AG04449 (cell line): Measurements from ENCODE around the gene PKN1.

ENCODE experiments used
- CTCF ChIA-PET: fragments of 350-600 bp; formaldehyde crosslinking; extraction: SDS; loops from one replicate; lab custom pipeline; 2021; ENCODE audit warnings: antibody characterized with exemption; lab: Yijun Ruan, JAX
- POLR2A ChIA-PET: fragments of 400-600, 350-600 bp; formaldehyde crosslinking; extraction: SDS; loops from one replicate; lab custom pipeline; 2020; ENCODE audit warnings: antibody characterized with exemption, inconsistent platforms; lab: Yijun Ruan, JAX
- DNase-seq: peaks from one replicate; pipeline ENCODE4 v3.0.0-alpha.2; 2010; ENCODE audit warnings: low read depth, low spot score
- H3K4me3 ChIP-seq: 2 replicates; pipeline ENCODE4 v1.5.1; 2011; ENCODE audit warnings: low read depth, mild to moderate bottlenecking, control low read depth, low read length
- TF ChIP-seq, protein P1 (sequence below): IDR thresholded peaks from one replicate; pipeline ENCODE4 v1.5.1; 2011; ENCODE audit warnings: mild to moderate bottlenecking, moderate library complexity, low read length, control low read depth, inconsistent platforms; ENCODE audit not compliant: insufficient read depth; ENCODE audit errors: missing control alignments

The PKN1 gene

DNA sequence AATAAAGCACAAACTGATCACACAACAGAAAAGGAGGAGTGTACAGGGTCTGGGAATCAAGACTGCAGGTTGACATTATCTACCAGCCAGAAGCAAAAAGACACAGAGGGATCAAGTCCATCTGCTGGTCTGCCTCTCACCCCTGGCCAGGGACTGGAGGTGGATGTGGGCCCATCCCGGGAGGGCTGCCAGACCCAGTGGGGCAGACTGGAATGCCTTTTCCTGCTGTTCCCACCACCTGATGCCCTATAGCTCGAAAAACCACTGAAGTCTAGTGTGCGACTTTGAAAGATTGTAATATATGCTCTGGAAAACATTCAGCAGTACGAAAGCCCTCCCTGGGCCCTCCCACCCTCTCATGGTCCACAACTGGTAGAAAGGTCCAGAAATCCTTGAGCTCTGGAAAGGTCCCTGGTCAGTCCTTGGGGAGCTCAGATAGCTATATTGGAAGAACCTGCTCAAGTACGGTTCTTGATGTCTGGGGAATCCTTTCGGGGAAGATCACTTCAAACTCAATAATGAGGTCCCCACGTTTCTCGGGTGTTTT is 82.5 kb downstream of the PKN1 start:
- TF ChIP-seq, protein P1, sequence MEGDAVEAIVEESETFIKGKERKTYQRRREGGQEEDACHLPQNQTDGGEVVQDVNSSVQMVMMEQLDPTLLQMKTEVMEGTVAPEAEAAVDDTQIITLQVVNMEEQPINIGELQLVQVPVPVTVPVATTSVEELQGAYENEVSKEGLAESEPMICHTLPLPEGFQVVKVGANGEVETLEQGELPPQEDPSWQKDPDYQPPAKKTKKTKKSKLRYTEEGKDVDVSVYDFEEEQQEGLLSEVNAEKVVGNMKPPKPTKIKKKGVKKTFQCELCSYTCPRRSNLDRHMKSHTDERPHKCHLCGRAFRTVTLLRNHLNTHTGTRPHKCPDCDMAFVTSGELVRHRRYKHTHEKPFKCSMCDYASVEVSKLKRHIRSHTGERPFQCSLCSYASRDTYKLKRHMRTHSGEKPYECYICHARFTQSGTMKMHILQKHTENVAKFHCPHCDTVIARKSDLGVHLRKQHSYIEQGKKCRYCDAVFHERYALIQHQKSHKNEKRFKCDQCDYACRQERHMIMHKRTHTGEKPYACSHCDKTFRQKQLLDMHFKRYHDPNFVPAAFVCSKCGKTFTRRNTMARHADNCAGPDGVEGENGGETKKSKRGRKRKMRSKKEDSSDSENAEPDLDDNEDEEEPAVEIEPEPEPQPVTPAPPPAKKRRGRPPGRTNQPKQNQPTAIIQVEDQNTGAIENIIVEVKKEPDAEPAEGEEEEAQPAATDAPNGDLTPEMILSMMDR: no peak
- ChIA-PET CTCF (interaction anchor here (1.4 to 2.0 kb wide), 2 partner anchors 11 to 30 kb away, joined by 3 to 13 read pairs; no protein-coding TSS in a partner anchor), POLR2A (no interaction called here)
- DNase-seq: no peak
- H3K4me3 ChIP-seq: no peak overlapping the region; the same call in 1 of the 2 replicates

GRCh38 chr19:14516048-14516534 is 83.0 kb downstream of the PKN1 start:
- ChIA-PET POLR2A (no interaction called here), CTCF (interaction anchor here (1.4 to 2.0 kb wide), 2 partner anchors 11 to 30 kb away, joined by 3 to 13 read pairs; no protein-coding TSS in a partner anchor)

DNA sequence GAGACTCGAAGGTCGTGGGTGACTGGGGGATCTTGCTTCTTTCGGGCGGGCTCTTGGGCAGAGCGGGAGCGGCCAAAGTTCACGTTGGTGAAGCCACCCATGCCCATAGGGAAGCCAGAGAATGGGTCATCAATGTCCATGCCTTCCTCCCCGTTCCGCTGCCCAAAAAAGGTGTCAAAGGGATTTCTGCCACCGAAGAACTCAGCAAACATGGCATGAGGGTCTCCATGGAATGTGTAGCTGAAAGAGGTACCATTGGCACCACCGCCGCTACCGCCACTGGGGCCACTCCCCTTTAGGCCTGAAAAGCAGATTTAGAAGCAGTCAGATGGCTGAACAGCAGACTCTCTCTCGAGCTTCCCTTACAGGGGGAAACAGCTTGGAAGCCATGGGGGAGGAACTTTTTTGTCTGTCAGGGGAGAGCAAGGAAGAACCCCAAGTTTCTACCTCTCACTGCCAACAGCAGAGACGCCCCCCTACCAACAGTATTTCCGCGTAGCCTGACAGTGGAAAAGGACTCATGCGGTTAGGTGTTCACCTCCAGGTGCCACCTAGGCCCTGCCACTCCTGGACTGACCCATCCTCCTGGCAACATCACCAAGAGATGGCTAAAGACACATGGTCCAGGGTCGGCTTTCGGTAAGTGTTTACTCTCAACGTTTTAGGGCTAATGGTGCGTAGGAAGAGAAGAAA is 83.8 kb downstream of the PKN1 start:
- ChIA-PET POLR2A (interaction anchor here (0.6 to 2.6 kb wide), 7 partner anchors 7 to 47 kb away, joined by 3 to 34 read pairs (median 6); partner anchors contain the start of genes GIPC1 and PTGER1), CTCF (interaction anchor here (1.4 to 2.0 kb wide), 2 partner anchors 12 to 31 kb away, joined by 3 to 13 read pairs; no protein-coding TSS in a partner anchor)
- DNase-seq: no peak
- H3K4me3 ChIP-seq: peak overlapping the region; percentile 96
- TF ChIP-seq, protein P1: no peak

More at GRCh38 chr19:14516048-14516534, 83.0 kb downstream of the PKN1 start:
- DNase-seq: no peak
- H3K4me3 ChIP-seq: peak overlapping the region; percentile 96
- TF ChIP-seq, protein P1: no peak

DNA sequence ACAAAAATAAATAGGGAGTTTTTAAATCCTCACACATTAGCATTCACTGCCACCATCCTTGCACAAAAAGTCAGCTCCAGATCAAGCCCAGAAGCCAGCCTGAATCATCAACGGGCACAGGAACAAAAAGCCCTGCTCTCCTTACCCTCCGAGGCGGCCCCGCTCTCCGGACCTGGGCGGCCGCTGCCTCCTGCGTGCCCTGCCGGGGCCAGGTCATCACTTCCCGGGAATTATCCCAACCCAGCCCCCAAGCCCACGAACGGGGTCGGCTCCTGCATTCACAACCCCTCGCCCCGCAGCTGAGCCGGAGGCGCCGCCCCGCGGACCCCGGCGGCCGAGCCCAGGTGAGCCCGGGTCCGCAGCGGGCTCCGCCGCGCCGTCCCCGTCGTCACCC is 84.3 kb downstream of the PKN1 start:
- TF ChIP-seq, protein P1: no peak
- no peak for DNase-seq
- POLR2A ChIA-PET: interaction anchor here (1.0 to 2.6 kb wide), 13 partner anchors 8 to 136 kb away, joined by 3 to 34 read pairs (median 5); partner anchors contain the start of genes ADGRE5, DDX39A, GIPC1 and PTGER1
- CTCF ChIA-PET: interaction anchor here (1.0 to 1.2 kb wide), 2 partner anchors 37 to 39 kb away, joined by 3 to 4 read pairs; no protein-coding TSS in a partner anchor
- H3K4me3 ChIP-seq: peak overlapping the region; percentile 96

- DNase-seq: no peak
- ChIA-PET CTCF (interaction anchor here (1.0 to 1.6 kb wide), 3 partner anchors 10 to 38 kb away, joined by 3 to 4 read pairs (median 4); no protein-coding TSS in a partner anchor), POLR2A (interaction anchor here (0.5 to 2.6 kb wide), 21 partner anchors 8 to 465 kb away, joined by 3 to 34 read pairs (median 3); partner anchors contain the start of genes ADGRE5, DDX39A, GIPC1 and NDUFB7)
- peak within 1 kb of the TSS; percentile 96 for H3K4me3 ChIP-seq
- TF ChIP-seq, protein P1: no peak
These were observed 84.9 kb downstream of the PKN1 start, which contains the start of gene DNAJB1 for GRCh38 chr19:14517840-14518505. Gene DNAJB1, minus strand, starts transcription at chr19:14518397. Its CDS starts 48 bp downstream, at chr19:14518349.
